Psoas muscle (tissue), 8 donors: ENCODE measurements around the gene HLCS. TPM values are rescaled to one million over a fixed set of nuclear protein-coding genes. Genes with fewer than 3 reads are reported as not detected.

Experiments used
- ATAC-seq, 4 donors: fragments of 200-7000 bp; cut with Tn5 transposase; one replicate each; pipeline ENCODE4 v1.9.1; 2020; ENCODE audit warnings: moderate library complexity in 3 of 4, mild to moderate bottlenecking in 2 of 4
- DNase-seq, 2 donors: peaks; one replicate each; pipeline ENCODE4 v3.0.0-alpha.2; 2020
- H3K27ac ChIP-seq: fragments of 200-600 bp; one replicate; pipeline ENCODE4 v1.8.0; 2022
- H3K27me3 ChIP-seq, 3 donors: fragments of 200-600 bp in 1 of 3; one replicate each; pipeline versions ENCODE4 v1.6.1 to v1.8.0; 2013 to 2022; ENCODE audit warnings: low read length in 2 of 3, mild to moderate bottlenecking in 2 of 3, moderate library complexity in 1 of 3; ENCODE audit not compliant: insufficient read depth in 3 of 3
- H3K36me3 ChIP-seq, 2 donors: fragments of 200-600 bp in 1 of 2; one replicate each; pipeline versions ENCODE4 v1.6.1 to v1.8.0; 2013 to 2022; ENCODE audit warnings: low read depth in 1 of 2, mild to moderate bottlenecking in 1 of 2, moderate library complexity in 1 of 2; ENCODE audit not compliant: insufficient read depth in 1 of 2
- H3K4me1 ChIP-seq: fragments of 200-600 bp; one replicate; pipeline ENCODE4 v1.8.0; 2022
- H3K4me3 ChIP-seq: fragments of 200-600 bp; one replicate; pipeline ENCODE4 v1.8.0; 2022; ENCODE audit warnings: mild to moderate bottlenecking
- H3K9me3 ChIP-seq: fragments of 200-600 bp; one replicate; pipeline ENCODE4 v1.8.0; 2022
- WGBS, 3 donors: extraction: QIAGEN DNeasy Blood & Tissue Kit; methylation state at CpG; one replicate each; pipeline versions ENCODE4 v1.1.6 to v1.1.7; 2013; 5-methylcytosine and 5-hydroxymethylcytosine counted together
- intact Hi-C, 2 donors: fragments of 100-400 bp; cut with DNase I; formaldehyde crosslinking; loops; one replicate each; pipeline versions ENCODE4 v1.11.0 to v1.14.2; 2022
- polyA plus RNA-seq, 3 donors: library from polyadenylated mRNA; stranded (reverse); fragments of 200-250 nt; gene quantifications; one replicate each; pipeline ENCODE4 v1.2.3, GENCODE V29; 2013
- total RNA-seq, 4 donors: library from RNA; stranded (reverse); fragmentation: NEBNext Ultra II Directional in 2 of 4; extraction: Animal tissue kit (Norgen Biotek cat#: 25700) in 2 of 4; gene quantifications; one replicate each; pipeline versions ENCODE4 v1.2.1 to v1.2.4, GENCODE V29; 2021 to 2023
- TF ChIP-seq, protein P1 (sequence below): fragments of 200-600 bp; IDR thresholded peaks from one replicate; pipeline ENCODE4 v1.8.0; 2022; ENCODE audit warnings: antibody characterized with exemption
- donor health status: healthy with polysubstance abuse.
- donor health status: DM: no; HTN: no; CAD: no; lungs with moderate emphysema.
- donor health status: Bipolar disorder and iron deficiency.
- donor health status: healthy.
- donor health status: DM: yes; HTN: yes; CAD: no.
- donor health status: DM: no; HTN: no; CAD: no.
- donor health status: DM: no; HTN: no; CAD: no.
- donor health status: DM: yes; HTN: yes; CAD: no.

Gene HLCS
- total and polyA plus RNA-seq, 7 donors, result 3.6 to 13.5 (median 8.1) TPM

DNA sequence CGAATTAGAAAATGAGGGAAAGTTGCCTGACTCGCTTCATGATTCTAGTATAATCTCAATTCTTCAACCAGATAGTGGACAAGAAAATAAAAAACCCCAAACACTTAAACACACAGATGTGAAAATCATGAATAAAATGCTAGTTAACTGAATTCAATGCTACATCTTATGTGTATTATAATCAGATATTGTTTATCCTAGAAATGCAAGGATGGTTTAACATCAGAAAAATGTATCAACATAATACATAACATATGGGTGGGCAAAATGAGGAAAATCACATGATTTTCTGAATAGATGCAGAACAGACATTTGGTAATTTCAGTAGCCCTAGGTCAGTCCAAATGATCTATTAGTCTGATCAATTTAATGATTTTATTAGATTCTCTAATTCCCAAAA is 170.4 kb downstream of the HLCS start:
- Histone ChIP-seq H3K36me3 (no peaks in the 10 kb centered on the region), H3K4me3 (no peak overlapping the region), H3K27ac (no peak overlapping the region), H3K9me3 (peaks cover 8% of the 10 kb centered on the region), H3K27me3 (no peaks in the 10 kb centered on the region), H3K4me1 (no peaks in the 10 kb centered on the region)
- DNase-seq (no peak), ATAC-seq (no peak)
- WGBS, 3 donors, result 94 to 97% (median 96%) methylated on average over 2 of the region's 2 CpGs
- intact Hi-C loops, result no loop called here
- TF ChIP-seq, protein P1, sequence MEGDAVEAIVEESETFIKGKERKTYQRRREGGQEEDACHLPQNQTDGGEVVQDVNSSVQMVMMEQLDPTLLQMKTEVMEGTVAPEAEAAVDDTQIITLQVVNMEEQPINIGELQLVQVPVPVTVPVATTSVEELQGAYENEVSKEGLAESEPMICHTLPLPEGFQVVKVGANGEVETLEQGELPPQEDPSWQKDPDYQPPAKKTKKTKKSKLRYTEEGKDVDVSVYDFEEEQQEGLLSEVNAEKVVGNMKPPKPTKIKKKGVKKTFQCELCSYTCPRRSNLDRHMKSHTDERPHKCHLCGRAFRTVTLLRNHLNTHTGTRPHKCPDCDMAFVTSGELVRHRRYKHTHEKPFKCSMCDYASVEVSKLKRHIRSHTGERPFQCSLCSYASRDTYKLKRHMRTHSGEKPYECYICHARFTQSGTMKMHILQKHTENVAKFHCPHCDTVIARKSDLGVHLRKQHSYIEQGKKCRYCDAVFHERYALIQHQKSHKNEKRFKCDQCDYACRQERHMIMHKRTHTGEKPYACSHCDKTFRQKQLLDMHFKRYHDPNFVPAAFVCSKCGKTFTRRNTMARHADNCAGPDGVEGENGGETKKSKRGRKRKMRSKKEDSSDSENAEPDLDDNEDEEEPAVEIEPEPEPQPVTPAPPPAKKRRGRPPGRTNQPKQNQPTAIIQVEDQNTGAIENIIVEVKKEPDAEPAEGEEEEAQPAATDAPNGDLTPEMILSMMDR, result no peak

DNA sequence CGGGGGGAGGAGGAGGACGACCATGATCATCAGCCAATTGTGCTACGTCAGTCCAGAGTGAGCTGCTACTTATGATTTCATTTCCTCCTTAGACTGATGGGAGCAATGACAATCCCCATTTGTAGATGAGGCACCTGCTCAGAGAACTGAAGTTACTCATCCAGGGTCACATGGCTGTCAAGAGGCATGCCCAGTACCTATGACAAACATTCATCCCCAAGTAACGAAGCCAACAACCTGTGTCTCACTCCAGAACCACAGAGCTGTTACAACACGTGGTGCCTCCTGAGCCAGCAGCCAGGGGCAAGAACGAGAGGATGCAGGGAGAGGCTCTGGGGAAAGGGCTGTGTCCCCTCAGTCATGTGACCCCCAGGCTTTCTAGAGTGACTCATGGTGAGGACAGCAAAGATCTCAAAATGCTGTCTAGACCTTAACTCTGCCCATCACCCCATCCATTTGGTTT is 173.9 kb downstream of the HLCS start:
- WGBS, 3 donors, result 24 to 44% (median 32%) methylated on average over 6 of the region's 6 CpGs
- peaks cover 8% of the 10 kb centered on the region for H3K9me3 ChIP-seq
- intact Hi-C loops, result no loop called here
- DNase-seq (peak; percentile 26 to 59), ATAC-seq (peak; percentile 96 to 97 (median 96))
- H3K4me3 ChIP-seq, result no peak overlapping the region
- TF ChIP-seq, protein P1, result no peak
- H3K36me3 ChIP-seq, result no peaks in the 10 kb centered on the region
- peak overlapping the region; percentile 59 for H3K27ac ChIP-seq
- no peaks in the 10 kb centered on the region for H3K4me1 ChIP-seq
- no peaks in the 10 kb centered on the region for H3K27me3 ChIP-seq

DNA sequence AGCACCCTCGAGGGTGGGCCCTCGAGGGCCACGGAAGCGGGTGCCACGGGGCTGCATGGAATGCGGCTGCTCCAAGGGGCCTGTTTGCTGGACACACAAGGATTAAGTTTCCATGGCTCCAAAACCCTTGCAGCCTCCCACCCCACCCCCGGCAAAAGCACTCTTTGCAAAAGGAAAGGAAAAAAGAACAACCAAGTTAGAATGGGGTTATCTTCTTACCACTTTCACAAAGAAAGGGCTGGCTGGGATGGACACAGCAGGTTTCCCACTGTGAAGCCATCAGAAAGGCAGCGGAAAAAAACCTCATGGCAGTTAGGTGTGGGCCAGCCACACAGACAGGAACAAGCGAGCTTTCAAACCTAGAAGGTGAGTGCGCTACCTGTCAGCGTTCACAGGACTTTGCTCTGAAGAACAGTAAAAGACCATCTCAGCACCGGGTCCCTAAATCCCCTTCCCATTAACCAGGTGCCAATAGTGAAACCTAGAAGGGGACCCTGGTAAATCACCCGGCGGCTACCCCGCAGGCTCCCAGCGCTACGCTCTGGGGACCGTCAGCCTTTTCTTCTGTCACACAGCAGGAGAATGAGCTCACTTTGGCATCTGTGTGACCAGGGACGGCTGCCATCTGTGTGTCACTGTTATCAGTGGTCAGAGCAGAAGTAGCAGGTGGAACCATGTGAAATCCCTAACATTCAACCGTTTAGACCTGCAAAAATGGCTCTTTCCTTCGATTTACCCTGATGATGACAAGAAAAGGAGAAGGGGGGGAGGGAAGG is 174.6 kb downstream of the HLCS start:
- Histone ChIP-seq H3K27ac (peak overlapping the region; percentile 59), H3K27me3 (no peaks in the 10 kb centered on the region), H3K36me3 (no peaks in the 10 kb centered on the region), H3K4me1 (no peaks in the 10 kb centered on the region), H3K9me3 (peaks cover 8% of the 10 kb centered on the region), H3K4me3 (peak overlapping the region; percentile 35)
- intact Hi-C loops, result no loop called here
- TF ChIP-seq, protein P1, result no peak
- ATAC-seq, result peak; percentile 70 to 83 (median 75)
- WGBS, 3 donors, result 54 to 67% (median 60%) methylated on average over 21 of the region's 21 CpGs
- DNase-seq, result peak in 1 of 2 donors; percentile 37

DNA sequence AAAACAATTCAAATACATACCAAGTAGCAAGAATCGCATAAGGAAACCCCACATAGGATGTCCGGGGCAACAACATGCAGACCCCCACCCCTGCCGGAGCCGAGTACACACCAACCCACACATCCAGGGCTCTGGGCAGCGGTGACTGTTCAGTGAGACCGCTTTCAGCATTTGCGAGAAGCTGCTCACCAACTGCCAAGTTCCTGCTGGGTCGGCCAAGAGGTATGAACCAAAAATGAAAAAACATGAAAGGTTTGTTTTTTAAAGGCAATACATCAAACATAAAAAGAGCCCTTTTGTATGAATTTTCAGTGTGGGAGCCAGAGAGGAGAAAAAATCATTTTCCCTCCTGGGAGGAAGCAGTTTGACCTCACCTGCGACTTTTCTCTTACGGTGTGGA is 175.3 kb downstream of the HLCS start:
- no peak for DNase-seq
- H3K27me3 ChIP-seq, result no peaks in the 10 kb centered on the region
- TF ChIP-seq, protein P1, result no peak
- H3K9me3 ChIP-seq, result peaks cover 6% of the 10 kb centered on the region
- WGBS, 3 donors, result 87 to 95% (median 89%) methylated on average over 10 of the region's 10 CpGs
- intact Hi-C loops, result no loop called here
- H3K27ac ChIP-seq, result no peak overlapping the region
- no peaks in the 10 kb centered on the region for H3K4me1 ChIP-seq
- H3K36me3 ChIP-seq, result no peaks in the 10 kb centered on the region
- ATAC-seq, result no peak
- H3K4me3 ChIP-seq, result no peak overlapping the region
